LNCAP (cell line): ENCODE results near the gene KCNG1.

Source experiments
- CTCF ChIP-seq: fragments of 450-650 bp; IDR thresholded peaks from 2 replicates; pipeline ENCODE4 v1.5.1; 2017; ENCODE audit warnings: mild to moderate bottlenecking

Gene KCNG1

GRCh38 chr20:50999355-50999754 lies 23.6 kb downstream of the KCNG1 start:
- no peak for TF ChIP-seq CTCF

DNA sequence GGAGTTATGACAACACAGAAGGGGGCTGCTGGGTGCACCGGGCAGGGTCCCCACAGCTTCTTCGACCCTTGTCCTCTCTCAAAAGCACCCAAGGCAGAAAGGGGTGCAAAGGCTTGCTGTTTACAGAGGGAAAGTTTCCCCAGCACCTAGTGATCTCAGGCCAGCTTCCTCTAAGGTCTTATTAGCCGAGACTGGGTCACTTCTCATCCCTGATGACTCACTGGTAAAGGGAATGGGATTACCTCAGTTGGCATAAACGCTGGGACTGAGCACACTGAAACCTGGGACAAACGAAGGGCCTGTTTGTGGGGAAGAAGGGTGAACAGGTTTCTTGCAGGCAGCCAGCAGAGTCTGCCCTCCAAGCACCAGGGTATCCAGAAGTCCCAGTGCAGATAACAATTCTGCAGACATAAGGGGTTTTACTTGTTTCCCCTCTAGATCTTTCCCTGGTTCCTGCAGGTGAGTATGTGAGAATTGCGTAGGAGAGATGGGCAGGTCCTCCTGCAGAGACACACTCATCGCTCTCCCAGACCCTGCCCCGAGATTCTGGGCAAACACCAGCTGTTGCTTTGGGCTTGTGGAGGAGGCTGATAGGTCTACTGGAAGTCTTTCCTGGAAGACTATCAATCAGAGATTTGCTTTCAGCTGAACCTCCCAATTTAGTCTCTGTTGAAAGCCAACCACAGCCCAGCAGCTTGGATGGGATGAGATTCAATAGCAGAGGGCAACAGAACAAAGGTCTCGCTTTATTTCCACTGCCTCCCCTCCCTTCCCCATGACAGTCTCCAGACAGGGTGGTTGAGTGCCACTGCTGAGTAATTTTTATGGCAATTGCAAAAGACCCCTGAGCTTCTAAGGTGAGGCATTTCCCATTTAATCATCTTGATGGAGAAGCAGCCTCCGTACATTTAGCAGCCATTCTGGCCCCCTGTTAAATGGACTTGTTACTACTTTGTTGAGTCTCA lies 25.7 kb downstream of the KCNG1 start:
- TF ChIP-seq CTCF, result no peak

- TF ChIP-seq CTCF, result no peak
Observed at GRCh38 chr20:50995506-50995905, 27.4 kb downstream of the KCNG1 start.

GRCh38 chr20:50993876-50994275 lies 29.0 kb downstream of the KCNG1 start:
- no peak for TF ChIP-seq CTCF

DNA sequence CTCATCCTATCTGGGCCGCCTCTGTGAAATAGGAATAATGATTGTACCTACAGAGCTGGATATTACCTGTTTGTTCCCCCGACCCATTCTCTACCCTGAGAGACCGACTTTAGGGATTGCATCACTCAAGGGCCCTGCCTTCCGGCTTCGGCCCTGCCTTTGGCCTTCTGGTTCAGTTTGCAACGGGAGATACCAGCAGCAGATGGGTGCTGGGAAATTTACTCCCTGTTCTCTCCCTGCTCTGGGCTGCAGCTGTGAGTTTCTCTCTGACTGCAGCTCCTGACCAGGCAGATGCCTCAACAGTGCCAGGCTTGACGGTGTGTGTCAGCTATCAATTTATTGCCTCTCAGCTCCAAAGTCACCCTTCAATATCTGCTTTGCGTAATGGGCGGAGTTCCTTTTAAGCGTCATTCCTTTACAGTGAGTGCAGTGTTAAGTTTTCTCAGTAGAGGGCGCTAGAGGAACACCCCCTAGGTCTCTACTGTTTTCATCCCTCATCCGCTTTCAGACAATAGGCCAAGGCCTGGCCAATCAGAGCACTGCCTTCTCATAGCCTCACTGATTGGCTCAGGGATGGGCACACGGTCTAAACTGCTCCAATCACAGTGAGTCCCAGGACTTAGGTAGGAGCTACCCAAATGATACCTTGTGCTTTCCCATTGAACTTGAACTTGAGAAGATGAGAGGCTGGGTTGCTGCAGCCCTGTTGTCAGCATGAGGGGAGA lies 30.0 kb downstream of the KCNG1 start:
- TF ChIP-seq CTCF, result peak; percentile 90

- no peak for TF ChIP-seq CTCF
Observed at GRCh38 chr20:50992336-50992732, 30.6 kb downstream of the KCNG1 start.

GRCh38 chr20:50991076-50991475 lies 31.8 kb downstream of the KCNG1 start:
- no peak for TF ChIP-seq CTCF
